Liver (tissue), 9 donors: ENCODE data around the gene ZNF423. TPM values are rescaled to one million over a fixed set of nuclear protein-coding genes. Genes with fewer than 3 reads are reported as not detected.

Source experiments
- DNase-seq: peaks from one replicate; pipeline ENCODE4 v3.0.0-alpha.2; 2017; ENCODE audit warnings: low spot score
- H3K27ac ChIP-seq, 2 donors: one replicate each; pipeline ENCODE4 v1.7.0; 2013; ENCODE audit warnings: inconsistent platforms in 2 of 2, low read length in 2 of 2, control low read depth in 1 of 2, low read depth in 1 of 2, mild to moderate bottlenecking in 1 of 2
- H3K27me3 ChIP-seq, 4 donors: one replicate each; pipeline versions ENCODE4 v1.6.1 to v1.7.0; 2013; ENCODE audit warnings: low read length in 3 of 4, inconsistent platforms in 1 of 4, mild to moderate bottlenecking in 1 of 4, moderate library complexity in 1 of 4; ENCODE audit not compliant: control insufficient read depth in 4 of 4, insufficient read depth in 4 of 4
- H3K36me3 ChIP-seq, 4 donors: one replicate each; pipeline versions ENCODE4 v1.6.1 to v1.7.0; 2013; ENCODE audit warnings: low read length in 3 of 4, mild to moderate bottlenecking in 3 of 4, low read depth in 1 of 4, moderate library complexity in 1 of 4; ENCODE audit not compliant: control insufficient read depth in 4 of 4, insufficient read depth in 3 of 4
- H3K4me1 ChIP-seq, 4 donors: one replicate each; pipeline versions ENCODE4 v1.6.1 to v1.7.0; 2013; ENCODE audit warnings: low read length in 3 of 4, mild to moderate bottlenecking in 3 of 4, moderate library complexity in 1 of 4; ENCODE audit not compliant: control insufficient read depth in 4 of 4, insufficient read depth in 4 of 4
- H3K4me3 ChIP-seq, 3 donors: one replicate each; pipeline versions ENCODE4 v1.6.1 to v1.7.0; 2013; ENCODE audit warnings: low read length in 3 of 3, control low read depth in 1 of 3, low read depth in 1 of 3, mild to moderate bottlenecking in 1 of 3
- H3K9ac ChIP-seq, 2 donors: one replicate each; pipeline ENCODE4 v1.7.0; 2013; ENCODE audit warnings: low read length in 2 of 2, mild to moderate bottlenecking in 2 of 2, moderate library complexity in 2 of 2, control low read depth in 1 of 2, low read depth in 1 of 2
- H3K9me3 ChIP-seq, 4 donors: one replicate each; pipeline versions ENCODE4 v1.6.1 to v1.7.0; 2013; ENCODE audit warnings: low read length in 3 of 4; ENCODE audit not compliant: control insufficient read depth in 4 of 4
- CTCF ChIP-seq: fragments of 150-350 bp; IDR thresholded peaks from 2 replicates; pipeline ENCODE4 v1.5.1; 2017; ENCODE audit warnings: improper control_type of control experiment, low read depth, low read length; ENCODE audit not compliant: missing input control
- EGR1 ChIP-seq, 2 donors: IDR thresholded peaks; 2 replicates each; pipeline ENCODE4 v1.6.1; 2016 to 2018; ENCODE audit warnings: antibody characterized with exemption in 2 of 2, low read depth in 2 of 2
- FOXA1 ChIP-seq: IDR thresholded peaks from 2 replicates; pipeline ENCODE4 v1.6.1; 2016; ENCODE audit warnings: antibody characterized with exemption
- FOXA2 ChIP-seq: IDR thresholded peaks from 2 replicates; pipeline ENCODE4 v1.6.1; 2016; ENCODE audit warnings: antibody characterized with exemption
- GABPA ChIP-seq, 2 donors: IDR thresholded peaks in 1 of 2; conservative IDR thresholded peaks in 1 of 2; 2 replicates each; pipeline ENCODE4 v1.6.1; 2016; ENCODE audit warnings: antibody characterized with exemption in 2 of 2, mild to moderate bottlenecking in 1 of 2, moderate library complexity in 1 of 2
- HNF4A ChIP-seq, 2 donors: conservative IDR thresholded peaks; 2 replicates each; pipeline ENCODE4 v1.6.1; 2016; ENCODE audit warnings: antibody characterized with exemption in 2 of 2, mild to moderate bottlenecking in 2 of 2
- HNF4G ChIP-seq: IDR thresholded peaks from 2 replicates; pipeline ENCODE4 v1.6.1; 2016; ENCODE audit warnings: antibody characterized with exemption
- JUND ChIP-seq, 2 donors: IDR thresholded peaks; 2 replicates each; pipeline ENCODE4 v1.6.1; 2016; ENCODE audit warnings: antibody characterized with exemption in 2 of 2
- MAX ChIP-seq: IDR thresholded peaks from 2 replicates; pipeline ENCODE4 v1.6.1; 2016; ENCODE audit warnings: antibody characterized with exemption
- NR2F2 ChIP-seq: IDR thresholded peaks from 2 replicates; pipeline ENCODE4 v1.6.1; 2016; ENCODE audit warnings: antibody characterized with exemption
- RAD21 ChIP-seq, 2 donors: IDR thresholded peaks; 2 replicates each; pipeline ENCODE4 v1.6.1; 2016; ENCODE audit warnings: antibody characterized with exemption in 2 of 2, mild to moderate bottlenecking in 2 of 2
- REST ChIP-seq: IDR thresholded peaks from 2 replicates; pipeline ENCODE4 v1.6.1; 2016; ENCODE audit warnings: antibody characterized with exemption, mild to moderate bottlenecking
- SP1 ChIP-seq: IDR thresholded peaks from 2 replicates; pipeline ENCODE4 v1.6.1; 2018; ENCODE audit warnings: antibody characterized with exemption, mild to moderate bottlenecking
- TAF1 ChIP-seq: conservative IDR thresholded peaks from 2 replicates; pipeline ENCODE4 v1.6.1; 2016; ENCODE audit warnings: antibody characterized with exemption, mild to moderate bottlenecking
- YY1 ChIP-seq: IDR thresholded peaks from 2 replicates; pipeline ENCODE4 v1.6.1; 2016; ENCODE audit warnings: antibody characterized with exemption, mild to moderate bottlenecking
- ZBTB33 ChIP-seq: IDR thresholded peaks from 2 replicates; pipeline ENCODE4 v1.6.1; 2016; ENCODE audit warnings: antibody characterized with exemption
- WGBS: extraction: QIAGEN DNeasy Blood & Tissue Kit; methylation state at CpG from one replicate; pipeline ENCODE4 v1.1.7; 2013; 5-methylcytosine and 5-hydroxymethylcytosine counted together
- polyA plus RNA-seq, 2 donors: library from polyadenylated mRNA; stranded (reverse) in 1 of 2; unstranded in 1 of 2; fragments of 200-250 nt in 1 of 2; fragments of >200 nt in 1 of 2; fragmentation: Nextera tagmentation in 1 of 2; extraction: Ambion mirVana in 1 of 2; gene quantifications; one replicate each; pipeline versions ENCODE4 v1.2.1 to v1.2.3, GENCODE V29; 2013 to 2015
- total RNA-seq, 2 donors: library from RNA; depleted of rRNA; stranded (reverse); fragments of >200 nt; gene quantifications; one replicate each; pipeline ENCODE4 v1.2.3, GENCODE V29; 2014
- TF ChIP-seq, protein P1 (sequence below): IDR thresholded peaks from 2 replicates; pipeline ENCODE4 v1.6.1; 2016; ENCODE audit warnings: antibody characterized with exemption
- donor health status: healthy.
- donor health status: healthy.
- donor health status: healthy.
- donor health status: healthy.
- donor health status: healthy.

The ZNF423 gene
- total and polyA plus RNA-seq, 4 donors = 0.24 to 1.6 (median 0.39) TPM

- peaks cover 1 to 5% (median 3%) of the 10 kb centered on the region in 4 donors for H3K9me3 ChIP-seq
- H3K36me3 ChIP-seq = no peaks in the 10 kb centered on the region
- WGBS = 92% methylated on average over 8 of the region's 8 CpGs
- H3K27ac ChIP-seq = no peak overlapping the region
- no peak overlapping the region for H3K9ac ChIP-seq
- no peak overlapping the region for H3K4me3 ChIP-seq
- DNase-seq = no peak
- no peak for TF ChIP-seq JUND (IDR thresholded peaks at IDR 0.05)
- no peak for TF ChIP-seq ZBTB33
- TF ChIP-seq NR2F2 = no peak
- TF ChIP-seq MAX = no peak
- no peak for TF ChIP-seq CTCF
- no peak for TF ChIP-seq TAF1
- TF ChIP-seq SP1 = no peak
- TF ChIP-seq RAD21 (IDR thresholded peaks at IDR 0.05) = no peak
- no peak for TF ChIP-seq FOXA1
- no peak for TF ChIP-seq YY1
- no peak for TF ChIP-seq EGR1 (IDR thresholded peaks at IDR 0.05; ENCODE audit: low read depth in 2 of 2)
- TF ChIP-seq FOXA2 = no peak
- TF ChIP-seq GABPA (IDR thresholded peaks at IDR 0.05 in 1 of 2, conservative IDR thresholded peaks at IDR 0.05 in 1 of 2) = no peak
- TF ChIP-seq, protein P1, sequence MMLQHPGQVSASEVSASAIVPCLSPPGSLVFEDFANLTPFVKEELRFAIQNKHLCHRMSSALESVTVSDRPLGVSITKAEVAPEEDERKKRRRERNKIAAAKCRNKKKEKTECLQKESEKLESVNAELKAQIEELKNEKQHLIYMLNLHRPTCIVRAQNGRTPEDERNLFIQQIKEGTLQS = no peak
- TF ChIP-seq REST = no peak
- no peaks in the 10 kb centered on the region for H3K27me3 ChIP-seq
- no peaks in the 10 kb centered on the region for H3K4me1 ChIP-seq
Measured at GRCh38 chr16:49725651-49726050, 130.3 kb downstream of the ZNF423 start.

- no peak overlapping the region for H3K4me3 ChIP-seq
- H3K9me3 ChIP-seq = peaks cover 1 to 2% (median 2%) of the 10 kb centered on the region in 4 donors
- DNase-seq = no peak
- no peaks in the 10 kb centered on the region for H3K36me3 ChIP-seq
- no peak overlapping the region for H3K9ac ChIP-seq
- no peak overlapping the region for H3K27ac ChIP-seq
- 87% methylated on average over 5 of the region's 5 CpGs for WGBS
- H3K27me3 ChIP-seq = no peaks in the 10 kb centered on the region
- H3K4me1 ChIP-seq = no peaks in the 10 kb centered on the region
- TF ChIP-seq RAD21 (IDR thresholded peaks at IDR 0.05) = no peak
- TF ChIP-seq EGR1 (IDR thresholded peaks at IDR 0.05; ENCODE audit: low read depth in 2 of 2) = no peak
- TF ChIP-seq CTCF = no peak
- no peak for TF ChIP-seq TAF1
- TF ChIP-seq FOXA2 = no peak
- no peak for TF ChIP-seq NR2F2
- no peak for TF ChIP-seq ZBTB33
- TF ChIP-seq SP1 = no peak
- TF ChIP-seq HNF4A (conservative IDR thresholded peaks at IDR 0.05) = no peak
- TF ChIP-seq HNF4G = no peak
- no peak for TF ChIP-seq YY1
- TF ChIP-seq, protein P1 = no peak
Measured at GRCh38 chr16:49724774-49725173, 131.1 kb downstream of the ZNF423 start.
